Hematopoietic multipotent progenitor cell (in vitro differentiated cells): ENCODE data around the gene KLHL2. TPM values are rescaled to one million over a fixed set of nuclear protein-coding genes. Genes with fewer than 3 reads are reported as not detected.
"Not testable (repeated sequence)": the region's sequence is repeated elsewhere in the genome, so short reads cannot be mapped to it uniquely, and the experiment has no call there.

Source experiments
- DNase-seq, 3 donors: peaks; one replicate each; pipeline ENCODE4 v3.0.0-alpha.2; 2011 to 2015; ENCODE audit warnings: low read depth in 2 of 3, low spot score in 2 of 3
- total RNA-seq: library from RNA; depleted of rRNA; stranded (reverse); fragments of >200 nt; gene quantifications from one replicate; pipeline ENCODE4 v1.2.3, GENCODE V29; 2012

KLHL2 gene
- total RNA-seq, 1 donor, result 5.4 TPM

GRCh38 chr4:165279531-165279930 lies 72.2 kb downstream of the KLHL2 start:
- DNase-seq, result not testable (repeated sequence)

GRCh38 chr4:165284697-165285096 lies 77.3 kb downstream of the KLHL2 start:
- not testable (repeated sequence) for DNase-seq

GRCh38 chr4:165286619-165287340 lies 79.4 kb downstream of the KLHL2 start:
- DNase-seq, result not testable (repeated sequence)

GRCh38 chr4:165288226-165288625 lies 80.9 kb downstream of the KLHL2 start:
- no peak for DNase-seq

- DNase-seq, result no peak
Measured at GRCh38 chr4:165288639-165289422, 81.5 kb downstream of the KLHL2 start.

GRCh38 chr4:165289423-165289785 lies 82.0 kb downstream of the KLHL2 start:
- no peak for DNase-seq

GRCh38 chr4:165293061-165293460 lies 85.7 kb downstream of the KLHL2 start:
- no peak for DNase-seq

- DNase-seq, result no peak
Measured at GRCh38 chr4:165293927-165294649, 86.7 kb downstream of the KLHL2 start.

- DNase-seq, result no peak
Measured at GRCh38 chr4:165294907-165295306, 87.5 kb downstream of the KLHL2 start.

- DNase-seq, result no peak
Measured at GRCh38 chr4:165297626-165298025, 90.3 kb downstream of the KLHL2 start.

GRCh38 chr4:165299399-165300060 lies 92.2 kb downstream of the KLHL2 start:
- DNase-seq, result no peak

- peak in 1 of 3 donors; percentile 34 for DNase-seq
Measured at GRCh38 chr4:165301833-165302232, 94.5 kb downstream of the KLHL2 start.

GRCh38 chr4:165302658-165303057 lies 95.3 kb downstream of the KLHL2 start:
- DNase-seq, result no peak

GRCh38 chr4:165308166-165308565 lies 100.8 kb downstream of the KLHL2 start:
- no peak for DNase-seq

- DNase-seq, result no peak
Measured at GRCh38 chr4:165308606-165309005, 101.2 kb downstream of the KLHL2 start.

- DNase-seq, result no peak
Measured at GRCh38 chr4:165309456-165309855, 102.1 kb downstream of the KLHL2 start.

- no peak for DNase-seq
Measured at GRCh38 chr4:165312506-165312905, 105.1 kb downstream of the KLHL2 start.

GRCh38 chr4:165319030-165319429 lies 111.7 kb downstream of the KLHL2 start:
- no peak for DNase-seq

GRCh38 chr4:165319509-165319908 lies 112.1 kb downstream of the KLHL2 start:
- no peak for DNase-seq

GRCh38 chr4:165324236-165324917 lies 117.0 kb downstream of the KLHL2 start:
- DNase-seq, result no peak
